Keratinocyte (primary cell): ENCODE results near the gene KIF24. TPM values are rescaled to one million over a fixed set of nuclear protein-coding genes. Genes with fewer than 3 reads are reported as not detected.
"Not testable (repeated sequence)": the region's sequence is repeated elsewhere in the genome, so short reads cannot be mapped to it uniquely, and the experiment has no call there.

ENCODE experiments used
- DNase-seq: peaks from one replicate; pipeline ENCODE4 v3.0.0-alpha.2; 2011; ENCODE audit warnings: low read depth, missing footprints, low spot score
- FAIRE-seq: peaks from 2 replicates; lab custom pipeline; 2011; peaks lifted over from hg19 to GRCh38; lab: Jason Lieb, UNC
- H2AFZ ChIP-seq: 2 replicates; pipeline ENCODE4 v1.6.0; 2012; ENCODE audit warnings: low read length, control low read depth, inconsistent platforms; ENCODE audit not compliant: control insufficient read depth
- H3K27ac ChIP-seq: 2 replicates; pipeline ENCODE4 v1.5.1; 2011; ENCODE audit warnings: low read length; ENCODE audit not compliant: control insufficient read depth, insufficient read depth
- H3K27me3 ChIP-seq: 3 replicates; pipeline ENCODE4 v1.6.0; 2011; ENCODE audit warnings: low read length; ENCODE audit not compliant: control insufficient read depth, insufficient read depth; ENCODE audit errors: extremely low read depth
- H3K36me3 ChIP-seq, 2 experiments: 2 replicates in 1 of 2; 3 replicates in 1 of 2; pipeline ENCODE4 v1.5.1; 2011; ENCODE audit warnings: low read length in 2 of 2, mild to moderate bottlenecking in 1 of 2; ENCODE audit not compliant: control insufficient read depth in 2 of 2, insufficient read depth in 2 of 2; ENCODE audit errors: extremely low read depth in 1 of 2
- H3K4me1 ChIP-seq: 3 replicates; pipeline ENCODE4 v1.5.1; 2011; ENCODE audit warnings: low read length; ENCODE audit not compliant: control insufficient read depth, insufficient read depth; ENCODE audit errors: extremely low read depth
- H3K4me2 ChIP-seq: 3 replicates; pipeline ENCODE4 v1.6.0; 2011; ENCODE audit warnings: low read depth, low read length; ENCODE audit not compliant: control insufficient read depth, insufficient read depth; ENCODE audit errors: extremely low read depth
- H3K4me3 ChIP-seq, 3 experiments: fragments of 200-600 bp in 1 of 3; sonication (generic) in 1 of 3; 2 replicates in 2 of 3; 3 replicates in 1 of 3; pipeline ENCODE4 v1.5.1; 2011 to 2016; ENCODE audit warnings: low read length in 3 of 3, mild to moderate bottlenecking in 3 of 3, control low read depth in 2 of 3, inconsistent platforms in 1 of 3, low read depth in 1 of 3, mixed read lengths in 1 of 3, mixed run types in 1 of 3, moderate library complexity in 1 of 3; ENCODE audit not compliant: control insufficient read depth in 2 of 3, insufficient read depth in 2 of 3; ENCODE audit errors: extremely low read depth in 1 of 3
- H3K79me2 ChIP-seq: 2 replicates; pipeline ENCODE4 v1.6.0; 2012; ENCODE audit warnings: low read length; ENCODE audit not compliant: control insufficient read depth, insufficient read depth
- H3K9ac ChIP-seq: 3 replicates; pipeline ENCODE4 v1.6.0; 2011; ENCODE audit warnings: low read length; ENCODE audit not compliant: control insufficient read depth, insufficient read depth; ENCODE audit errors: extremely low read depth
- H3K9me1 ChIP-seq: 3 replicates; pipeline ENCODE4 v1.6.0; 2011; ENCODE audit warnings: low read length; ENCODE audit not compliant: control insufficient read depth, insufficient read depth; ENCODE audit errors: extremely low read depth
- H3K9me3 ChIP-seq: 2 replicates; pipeline ENCODE4 v1.5.1; 2012; ENCODE audit warnings: low read depth, low read length; ENCODE audit not compliant: control insufficient read depth
- H4K20me1 ChIP-seq: 3 replicates; pipeline ENCODE4 v1.6.0; 2011; ENCODE audit warnings: low read length; ENCODE audit not compliant: control insufficient read depth, insufficient read depth; ENCODE audit errors: extremely low read depth
- CTCF ChIP-seq, 3 experiments: IDR thresholded peaks in 1 of 3; conservative IDR thresholded peaks in 1 of 3; optimal IDR thresholded peaks in 1 of 3; 2 replicates in 2 of 3; 3 replicates in 1 of 3; pipeline versions ENCODE3 to v1.5.1; 2011; ENCODE audit warnings: low read length in 3 of 3, mild to moderate bottlenecking in 3 of 3, moderate library complexity in 2 of 3, control low read depth in 1 of 3, inconsistent platforms in 1 of 3; ENCODE audit not compliant: insufficient read depth in 2 of 3; ENCODE audit errors: extremely low read depth in 1 of 3
- EZH2 ChIP-seq: IDR thresholded peaks from one replicate; pipeline ENCODE4 v1.6.1; 2012; ENCODE audit warnings: inconsistent platforms, mild to moderate bottlenecking, low read length, moderate library complexity
- dilution Hi-C: fragments of 300-500 bp; cut with MboI; formaldehyde crosslinking; loops from one replicate; pipeline ENCODE4 v1.7.0; 2020; ENCODE audit warnings: low sequenced_read_pairs; ENCODE audit not compliant: extremely low pct_ligation_motif_present
- polyA plus RNA-seq, 5 experiments: library from polyadenylated mRNA; depleted of rRNA in 3 of 5; stranded (reverse) in 3 of 5; stranded (forward) in 1 of 5; unstranded in 1 of 5; fragments of >200 nt; gene quantifications; 1 replicate in 1 of 5; 2 replicates in 3 of 5; 3 replicates in 1 of 5; pipeline versions ENCODE4 v1.2.1 to v1.2.3, GENCODE V29; 2011 to 2012; ENCODE audit warnings: missing spikeins in 2 of 5, low read depth in 1 of 5, low replicate concordance in 1 of 5

KIF24 gene
- polyA plus RNA-seq, 1 donor (not counting 4 experiments of a cell fraction or from before 2014, with no cell fraction given) = 1.8 TPM

- Histone ChIP-seq H3K79me2 (no peaks in the 10 kb centered on the region), H3K4me3 (no peak overlapping the region), H3K4me1 (peaks cover 6% of the 10 kb centered on the region), H3K4me2 (no peak overlapping the region), H3K27me3 (peaks cover 14% of the 10 kb centered on the region), H3K9ac (no peak overlapping the region), H2AFZ (no peak overlapping the region), H3K27ac (no peak overlapping the region), H3K9me3 (peaks cover 7% of the 10 kb centered on the region), H4K20me1 (peaks cover 3% of the 10 kb centered on the region), H3K36me3 (peaks cover 5 to 18% of the 10 kb centered on the region in 2 experiments), H3K9me1 (no peaks in the 10 kb centered on the region)
- TF ChIP-seq CTCF (optimal IDR thresholded peaks at IDR 0.05 in 1 of 3, IDR thresholded peaks at IDR 0.05 in 1 of 3, conservative IDR thresholded peaks at IDR 0.05 in 1 of 3; ENCODE audit: extremely low read depth in 1 of 3, insufficient read depth in 2 of 3, low read length in 3 of 3) = no peak
- no peak for TF ChIP-seq EZH2
- dilution Hi-C loops = no loop called here
- DNase-seq (no peak), FAIRE-seq (no peak)
These were observed 40.6 kb upstream of the KIF24 start for GRCh38 chr9:34369636-34370035.

DNA sequence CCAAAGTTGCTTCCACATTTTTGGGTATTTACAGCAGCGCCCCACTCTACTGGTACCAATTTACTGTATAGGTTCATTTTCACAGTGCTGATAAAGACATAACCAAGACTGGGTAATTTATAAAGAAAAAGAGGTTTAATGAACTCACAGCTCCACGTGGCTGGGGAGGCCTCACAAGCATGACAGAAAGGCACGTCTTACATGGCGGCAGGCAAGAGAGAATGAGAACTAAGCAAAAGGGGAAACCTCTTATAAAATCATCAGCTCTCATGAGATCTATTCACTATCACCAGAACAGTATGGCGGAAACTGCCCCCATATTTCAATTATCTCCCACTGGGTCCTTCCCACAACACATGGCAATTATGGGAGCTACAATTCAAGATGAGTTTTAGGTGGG, 39.7 kb upstream of the KIF24 start:
- H3K79me2 ChIP-seq, H3K9ac ChIP-seq, FAIRE-seq, DNase-seq, H4K20me1 ChIP-seq, H3K9me3 ChIP-seq, H3K4me2 ChIP-seq, H3K4me1 ChIP-seq, H3K9me1 ChIP-seq, H2AFZ ChIP-seq, H3K27ac ChIP-seq, H3K4me3 ChIP-seq, dilution Hi-C loops: not testable (repeated sequence)
- Histone ChIP-seq H3K36me3 (peaks cover 5 to 18% of the 10 kb centered on the region in 2 experiments), H3K27me3 (peaks cover 14% of the 10 kb centered on the region)

- H3K27me3 ChIP-seq = peaks cover 14% of the 10 kb centered on the region
- H3K9me1 ChIP-seq, dilution Hi-C loops, H2AFZ ChIP-seq, H3K27ac ChIP-seq, H4K20me1 ChIP-seq, H3K4me3 ChIP-seq, DNase-seq, H3K4me1 ChIP-seq, H3K9ac ChIP-seq, H3K79me2 ChIP-seq, H3K4me2 ChIP-seq, H3K9me3 ChIP-seq, FAIRE-seq: not testable (repeated sequence)
- H3K36me3 ChIP-seq = peaks cover 5 to 18% of the 10 kb centered on the region in 2 experiments
These were observed 38.8 kb upstream of the KIF24 start for GRCh38 chr9:34367751-34368410.
